NCI-H1694 (cell line): ENCODE measurements around the gene SLC6A4.

Source experiments
- DNase-seq: peaks from one replicate; lab custom pipeline; 2025; lab: John Stamatoyannopoulos, UW

The SLC6A4 gene

DNA sequence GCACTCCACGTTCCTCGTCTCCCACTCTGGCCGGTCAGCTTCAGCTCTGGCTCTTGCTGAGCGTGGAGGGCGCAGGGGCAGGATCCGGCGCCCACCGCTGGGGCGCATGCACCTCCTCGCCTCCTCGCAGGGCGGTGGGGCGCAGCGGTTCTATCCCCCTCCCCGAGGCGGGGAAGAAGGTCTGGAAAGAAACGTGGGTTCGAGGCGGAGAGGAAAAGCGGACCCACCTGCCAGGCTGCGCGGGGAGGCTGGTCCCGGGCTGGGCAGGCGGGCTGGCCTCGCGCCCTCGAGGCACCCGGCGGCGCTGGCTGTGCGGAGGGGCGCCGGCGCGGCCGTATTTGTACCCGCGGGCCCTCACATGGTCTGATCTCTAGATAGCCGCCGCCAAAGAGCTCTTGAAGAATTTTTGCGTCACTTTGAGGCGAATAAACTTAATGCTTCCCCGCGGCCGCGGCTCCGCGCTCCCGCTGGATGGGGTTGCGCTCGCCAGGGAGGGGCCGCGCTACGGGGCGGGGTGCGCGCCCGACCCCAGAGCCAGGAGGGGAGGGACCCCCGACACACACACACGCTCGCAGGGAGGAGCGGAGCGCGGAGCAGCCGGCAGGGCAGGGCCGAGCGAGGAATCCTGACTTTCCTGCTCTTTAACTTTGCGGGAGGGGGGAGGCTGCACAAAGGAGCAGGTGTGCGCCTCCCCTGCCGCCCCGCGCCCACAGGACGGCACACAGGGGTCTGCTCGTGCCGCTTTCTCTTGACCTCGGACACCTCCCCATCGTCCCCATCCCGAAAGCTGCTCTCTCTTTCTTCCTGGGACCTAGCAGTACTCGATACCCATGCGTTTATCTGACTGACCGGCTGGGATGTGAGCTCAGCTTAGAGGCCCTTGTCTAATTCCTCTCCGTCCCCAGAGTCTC lies at the start of gene SLC6A4:
Gene SLC6A4 (minus strand): TSS at position 312 of the 911 bp plus-strand sequence. CDS start 13,739 bp downstream, outside the sequence.
- DNase-seq: no peak

- DNase-seq: no peak
Measured at GRCh38 chr17:30279156-30279555, 43.7 kb upstream of the SLC6A4 start.

- DNase-seq: peak; percentile 8
Measured at GRCh38 chr17:30278032-30278431, 42.5 kb upstream of the SLC6A4 start.

DNA sequence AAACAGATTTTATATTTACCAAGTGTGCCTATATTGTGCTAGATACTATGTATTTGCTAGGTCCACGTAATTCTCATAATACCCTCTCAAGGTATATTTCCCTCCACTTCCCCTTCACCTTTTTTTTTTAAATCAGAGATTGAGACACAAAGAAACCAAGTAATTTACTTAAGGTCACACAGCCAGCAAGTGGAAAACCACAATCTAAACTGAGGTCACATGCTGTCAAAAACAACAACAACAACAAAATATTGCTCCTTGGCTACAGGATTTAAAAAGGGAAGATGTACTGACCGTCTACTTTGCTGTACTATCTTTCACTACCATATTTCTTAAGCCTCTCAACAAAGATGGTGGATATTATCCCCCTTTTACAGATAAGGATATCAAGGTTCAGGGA lies 40.4 kb upstream of the SLC6A4 start:
- no peak for DNase-seq

GRCh38 chr17:30274887-30275286 lies 39.4 kb upstream of the SLC6A4 start:
- DNase-seq: no peak

GRCh38 chr17:30273373-30273772 lies 37.9 kb upstream of the SLC6A4 start:
- no peak for DNase-seq

DNA sequence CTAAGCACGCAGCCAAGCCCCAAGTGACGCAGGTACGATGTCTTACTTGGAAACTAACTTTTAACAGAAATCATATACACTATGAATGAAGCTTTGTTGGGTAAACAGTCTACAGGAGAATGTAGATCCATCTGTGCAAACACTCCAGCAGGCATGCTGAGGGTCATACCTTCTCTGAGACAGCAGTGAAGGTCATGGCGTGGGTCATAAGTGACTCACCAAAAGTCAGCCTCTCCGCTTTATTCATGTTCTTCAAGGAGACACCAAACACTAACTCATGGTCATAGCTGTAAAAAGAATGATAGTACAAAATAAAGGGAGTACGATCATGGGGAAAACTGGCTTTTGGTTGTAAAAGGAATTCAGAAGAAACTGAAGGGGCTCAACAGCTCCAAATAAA lies 35.6 kb upstream of the SLC6A4 start:
- no peak for DNase-seq

GRCh38 chr17:30267625-30268024 lies 32.1 kb upstream of the SLC6A4 start:
- DNase-seq: no peak

DNA sequence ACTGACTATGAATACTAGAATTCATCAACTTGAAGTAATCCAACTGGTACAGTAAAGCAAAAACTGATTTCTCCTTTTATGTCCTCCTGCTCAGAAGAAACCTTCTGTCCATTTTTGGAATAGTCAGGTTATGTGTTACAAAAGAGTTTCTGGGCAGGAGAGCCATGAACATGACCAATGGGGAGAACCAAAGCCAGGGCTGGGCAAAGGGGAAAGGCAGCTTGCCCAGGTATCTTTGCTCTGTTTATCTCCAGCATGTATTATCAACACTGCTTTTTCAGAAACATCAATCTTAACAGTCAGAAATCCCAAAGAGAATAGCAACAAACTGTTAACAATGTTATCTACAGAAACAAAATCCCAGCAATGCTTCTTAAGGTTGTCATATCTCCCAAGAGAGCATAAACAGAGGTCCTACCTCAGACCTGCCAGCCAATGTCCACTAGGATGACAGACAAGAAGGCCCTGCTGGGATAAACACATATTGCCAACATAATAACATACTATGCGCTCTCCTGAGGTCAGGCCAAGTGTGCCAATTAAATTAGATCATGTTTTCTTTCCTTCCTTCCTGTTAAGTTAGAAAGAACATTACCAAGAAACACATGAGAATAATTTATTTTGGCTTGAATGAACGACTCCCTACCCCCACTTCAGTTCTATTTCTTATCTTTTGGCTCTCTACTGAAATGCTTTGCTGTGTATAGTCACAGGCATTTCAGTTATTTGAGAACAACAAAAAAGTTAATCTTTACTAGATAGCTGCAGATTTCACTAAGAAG lies 28.2 kb upstream of the SLC6A4 start:
- DNase-seq: no peak

GRCh38 chr17:30256756-30257506 lies 21.4 kb upstream of the SLC6A4 start:
- no peak for DNase-seq

DNA sequence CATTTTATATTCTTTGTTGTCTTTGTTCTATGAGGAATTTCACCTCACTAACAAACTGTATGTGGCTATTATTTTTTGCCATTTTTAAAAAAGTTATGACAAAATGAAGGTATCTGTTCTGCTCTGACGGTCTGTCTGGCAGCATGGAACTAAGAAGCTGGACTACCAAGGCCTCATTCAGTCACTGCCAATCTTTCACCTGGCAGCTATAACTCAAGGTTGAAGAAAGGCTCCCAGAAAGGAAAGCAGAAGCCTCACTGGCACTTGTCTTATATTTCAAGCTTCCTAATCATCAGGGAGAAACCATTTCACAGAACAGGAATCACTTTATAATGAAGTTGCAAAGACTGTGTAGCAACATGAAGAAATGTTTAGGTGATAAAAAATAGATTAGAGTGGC lies 18.7 kb upstream of the SLC6A4 start:
- DNase-seq: no peak

GRCh38 chr17:30253312-30253711 lies 17.8 kb upstream of the SLC6A4 start:
- DNase-seq: no peak

GRCh38 chr17:30251931-30252330 lies 16.4 kb upstream of the SLC6A4 start:
- no peak for DNase-seq

DNA sequence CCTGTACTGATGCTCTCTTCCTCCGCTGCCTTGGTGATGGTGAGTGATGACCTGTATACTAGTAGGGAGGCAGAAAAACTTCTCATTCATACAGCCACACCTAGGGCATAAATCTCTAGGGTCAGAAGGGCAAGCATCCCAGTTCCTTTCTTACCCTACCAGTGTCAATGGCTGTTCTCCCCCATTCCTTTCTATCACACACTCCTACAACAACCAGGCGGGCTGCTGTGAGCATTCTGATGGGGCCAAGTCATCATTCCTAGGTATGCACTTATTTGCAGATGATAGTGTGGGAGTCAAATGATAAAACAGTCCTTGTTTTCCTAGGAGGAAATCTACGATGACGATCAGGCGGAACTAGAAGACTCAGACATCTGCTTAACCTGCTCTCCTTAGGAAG lies 14.0 kb upstream of the SLC6A4 start:
- DNase-seq: no peak

GRCh38 chr17:30248786-30249185 lies 13.3 kb upstream of the SLC6A4 start:
- DNase-seq: no peak

DNA sequence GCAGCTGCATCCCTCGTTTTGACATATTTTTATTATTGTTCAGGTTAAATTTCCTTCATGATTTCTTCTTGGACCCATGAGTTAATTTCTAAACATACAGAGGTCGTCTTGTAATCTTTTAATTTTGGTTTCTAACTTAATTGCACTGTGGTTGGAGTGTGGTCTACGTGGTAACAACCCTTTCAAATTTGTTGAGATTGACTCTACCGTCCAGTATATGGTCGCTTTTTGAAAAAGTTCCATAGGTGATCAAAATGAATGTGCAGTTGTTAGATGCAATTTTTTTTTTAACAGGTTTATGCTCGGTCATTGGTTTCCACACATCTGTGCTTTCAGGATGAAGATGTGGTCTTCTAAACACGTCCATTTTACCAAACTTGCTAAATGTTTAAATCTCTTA lies 11.0 kb upstream of the SLC6A4 start:
- DNase-seq: no peak

DNA sequence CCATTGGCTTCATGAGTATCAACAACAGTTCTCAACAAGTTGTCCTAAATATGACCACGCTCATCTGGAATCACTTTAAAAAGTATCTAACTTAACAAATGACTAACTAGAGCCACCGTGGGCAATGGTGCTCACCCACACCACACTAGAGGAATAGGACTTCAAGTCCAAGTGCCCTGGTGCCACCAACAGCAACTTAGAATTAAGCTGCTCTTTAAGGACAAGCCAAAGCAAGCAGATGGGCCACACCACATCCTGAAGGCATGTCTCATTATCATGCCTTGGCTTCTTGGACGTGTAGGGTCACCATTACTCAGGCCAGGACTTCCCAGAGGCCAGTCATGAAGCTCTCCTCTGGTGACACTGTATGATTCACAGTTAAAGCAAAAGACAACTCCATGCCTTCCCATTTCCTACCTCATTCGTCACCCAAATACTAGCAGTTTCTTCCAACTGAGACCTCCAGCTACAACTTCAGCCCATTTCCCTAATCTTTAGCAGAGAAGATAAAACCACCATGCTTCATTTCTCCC lies 9.4 kb upstream of the SLC6A4 start:
- DNase-seq: no peak

GRCh38 chr17:30243568-30243967 lies 8.1 kb upstream of the SLC6A4 start:
- no peak for DNase-seq

GRCh38 chr17:30243002-30243401 lies 7.5 kb upstream of the SLC6A4 start:
- no peak for DNase-seq

- no peak for DNase-seq
Measured at GRCh38 chr17:30241051-30241450, 5.6 kb upstream of the SLC6A4 start.

- DNase-seq: no peak
Measured at GRCh38 chr17:30240177-30240576, 4.7 kb upstream of the SLC6A4 start.

GRCh38 chr17:30239089-30239462 lies 3.6 kb upstream of the SLC6A4 start:
- DNase-seq: no peak
